ENCODE data around the gene CCDC197. TPM values are rescaled to one million over a fixed set of nuclear protein-coding genes. Genes with fewer than 3 reads are reported as not detected.

Gene CCDC197
- total and polyA plus RNA-seq, 9 of the 15 experiments (the other 6 are each of a cell fraction or from before 2014, with no cell fraction given), result not detected

GRCh38 chr14:93955850-93956481 is 41.1 kb upstream of the CCDC197 start:
- Histone ChIP-seq H3K9me3 (replicated peaks; ENCODE audit: control insufficient read depth, insufficient read depth, low read depth, low read length) (no peaks in the 10 kb centered on the region), H3K4me3 (no peak overlapping the region), H2AFZ (ENCODE audit: low read depth, low read length) (no peak overlapping the region), H3K27ac (ENCODE audit: extremely low read depth, low read depth, low read length) (no peak overlapping the region), H3K27me3 (ENCODE audit: control insufficient read depth in 2 of 2, insufficient read depth in 2 of 2, low read length in 2 of 2) (peaks cover 2 to 20% of the 10 kb centered on the region in 2 experiments; a peak in 2 of 5 replicates), H3K36me3 (ENCODE audit: control insufficient read depth, insufficient read depth, low read length) (no peaks in the 10 kb centered on the region), H3K9me1 (ENCODE audit: control insufficient read depth, insufficient read depth, low read length) (no peaks in the 10 kb centered on the region), H3K79me2 (ENCODE audit: control insufficient read depth, insufficient read depth, low read length) (no peaks in the 10 kb centered on the region), H3K4me1 (replicated peaks in 1 of 2; ENCODE audit: control insufficient read depth in 2 of 2, insufficient read depth in 2 of 2, low read length in 2 of 2) (peaks cover 0 to 8% of the 10 kb centered on the region in 2 experiments; a peak in 1 of 5 replicates), H3K9ac (ENCODE audit: insufficient read depth in 1 of 2, low read depth in 2 of 2, low read length in 2 of 2) (no peak overlapping the region), H3K4me2 (ENCODE audit: insufficient read depth, low read length) (no peak overlapping the region), H4K20me1 (replicated peaks; ENCODE audit: control insufficient read depth, insufficient read depth, low read length) (no peaks in the 10 kb centered on the region; the same call in 1 of the 2 replicates)
- intact Hi-C loops (cut with micrococcal nuclease) (no loop called here), in situ Hi-C loops (cut with MboI) (no loop called here)
- FAIRE-seq (no peak), DNase-seq (ENCODE audit: extremely low read depth in 1 of 4, low spot score in 3 of 4) (no peak), ATAC-seq (no peak)
- CTCF ChIA-PET (ENCODE audit: low intra/inter-chr PET ratio), result no interaction called here
- 0% methylated on average over 6 of the region's 8 CpGs for WGBS (ENCODE audit: insufficient coverage, low coverage, missing lambda C conversion rate)
- TF ChIP-seq ZBTB43 (CRISPR knock-in tag; IDR thresholded peaks at IDR 0.05), result no peak
- no peak for TF ChIP-seq NR2C2 (CRISPR knock-in tag; IDR thresholded peaks at IDR 0.05)
- 0 out of 2 replicates have a peak, but pooled peaks have one; percentile 14 for TF ChIP-seq NR2C2 (tag; IDR thresholded peaks at IDR 0.05)
- TF ChIP-seq TCFL5 (CRISPR knock-in tag; conservative IDR thresholded peaks at IDR 0.05), result no peak
- no peak for TF ChIP-seq ZNF408 (CRISPR knock-in tag; IDR thresholded peaks at IDR 0.05; ENCODE audit: low read depth)
- POLR2A ChIA-PET, result no interaction called here
- no TSS peak for BruUV-seq (replicated peaks)
